NCI-H2107 (cell line): Measurements from ENCODE around the gene SMIM32.

Source experiments
- DNase-seq: peaks from one replicate; lab custom pipeline; 2025; lab: John Stamatoyannopoulos, UW

Gene SMIM32

DNA sequence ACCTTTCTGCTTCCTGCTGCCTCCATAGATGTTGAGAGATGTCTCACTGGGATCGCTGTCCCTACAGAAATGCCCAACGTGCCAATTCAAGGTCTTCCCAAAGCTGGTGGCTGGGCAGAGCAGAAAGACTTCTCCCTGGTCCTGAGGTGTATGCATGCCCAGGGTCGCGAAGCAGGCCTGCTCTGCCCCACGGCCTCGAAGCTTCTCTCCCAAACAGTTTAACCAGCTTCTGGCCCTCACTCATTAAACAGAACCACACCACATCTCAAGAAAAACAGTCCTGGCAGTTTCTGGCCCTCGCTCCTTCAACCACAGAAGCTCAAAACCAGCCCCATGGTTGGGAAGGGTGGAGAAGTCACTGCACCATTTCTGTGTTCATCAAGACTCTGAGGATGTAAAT is 14.7 kb upstream of the SMIM32 start:
- DNase-seq = no peak

DNA sequence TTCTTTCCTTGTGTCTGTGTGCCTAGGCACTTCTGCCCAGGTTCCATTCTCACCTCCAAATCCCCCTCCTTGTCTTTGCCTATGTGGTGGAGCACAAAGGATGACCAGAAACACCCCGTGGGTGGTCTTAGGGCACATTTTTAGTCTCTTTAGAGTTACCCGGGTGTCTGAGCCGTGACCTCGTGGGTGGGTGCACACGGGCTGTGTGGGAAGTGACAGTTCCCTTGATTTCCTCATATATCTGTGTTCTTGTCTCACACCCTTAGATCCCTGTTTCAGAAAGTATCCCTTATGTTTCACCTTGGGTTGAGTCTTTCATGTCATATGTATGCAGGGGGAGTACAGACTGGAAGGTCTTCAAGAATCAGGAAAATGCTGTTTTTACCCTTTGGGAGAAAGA is 13.4 kb upstream of the SMIM32 start:
- DNase-seq = no peak

DNA sequence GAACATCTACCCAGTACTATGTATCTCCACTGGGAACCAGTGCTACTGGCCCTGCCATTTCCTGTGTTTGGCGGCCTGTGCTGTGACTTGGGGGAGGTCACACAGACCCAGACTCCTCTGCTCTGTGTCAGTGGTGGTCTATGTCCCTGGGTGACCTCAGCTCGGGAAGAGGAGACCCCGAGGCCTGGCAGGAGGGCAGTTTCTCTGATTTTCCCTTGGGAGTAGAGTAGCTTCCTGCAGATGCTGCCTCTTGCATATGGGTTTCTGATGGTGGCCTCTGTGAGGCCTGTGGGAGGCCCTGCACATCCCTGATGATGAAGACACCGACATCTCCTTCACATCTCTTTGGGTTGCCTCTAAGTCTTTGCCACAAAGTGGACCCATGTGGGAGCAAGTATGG is 13.0 kb upstream of the SMIM32 start:
- DNase-seq = no peak

DNA sequence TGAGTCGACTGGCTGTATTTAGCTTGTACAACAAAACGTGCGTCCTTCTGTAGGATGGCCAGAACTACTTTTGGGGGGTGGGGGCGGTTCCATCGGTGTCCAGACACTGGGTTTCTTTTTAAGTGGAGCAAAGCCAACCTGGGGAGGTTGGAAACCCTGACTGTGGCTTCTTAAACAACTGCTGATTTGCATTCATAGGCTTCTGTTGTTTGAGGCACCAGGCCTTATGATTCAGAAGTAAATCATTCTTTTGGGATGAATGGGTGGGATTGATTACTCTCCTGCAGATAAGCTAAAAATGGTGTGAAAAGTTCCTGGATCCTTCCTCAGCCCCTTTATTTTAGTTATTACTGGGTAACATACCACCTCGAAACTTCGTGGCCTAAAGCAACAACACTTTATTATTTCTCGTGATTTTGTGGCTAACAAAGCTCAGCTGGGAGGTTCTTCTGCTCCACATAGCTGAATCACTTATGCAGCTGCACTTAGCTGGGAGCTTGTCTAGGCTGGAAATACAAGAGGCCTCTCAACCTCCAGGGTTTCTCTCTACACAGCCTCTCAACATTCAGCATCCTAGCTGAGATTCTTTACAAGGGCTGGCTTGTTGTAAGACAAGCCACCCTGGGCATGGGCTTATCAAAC is 12.2 kb upstream of the SMIM32 start:
- DNase-seq = no peak

DNA sequence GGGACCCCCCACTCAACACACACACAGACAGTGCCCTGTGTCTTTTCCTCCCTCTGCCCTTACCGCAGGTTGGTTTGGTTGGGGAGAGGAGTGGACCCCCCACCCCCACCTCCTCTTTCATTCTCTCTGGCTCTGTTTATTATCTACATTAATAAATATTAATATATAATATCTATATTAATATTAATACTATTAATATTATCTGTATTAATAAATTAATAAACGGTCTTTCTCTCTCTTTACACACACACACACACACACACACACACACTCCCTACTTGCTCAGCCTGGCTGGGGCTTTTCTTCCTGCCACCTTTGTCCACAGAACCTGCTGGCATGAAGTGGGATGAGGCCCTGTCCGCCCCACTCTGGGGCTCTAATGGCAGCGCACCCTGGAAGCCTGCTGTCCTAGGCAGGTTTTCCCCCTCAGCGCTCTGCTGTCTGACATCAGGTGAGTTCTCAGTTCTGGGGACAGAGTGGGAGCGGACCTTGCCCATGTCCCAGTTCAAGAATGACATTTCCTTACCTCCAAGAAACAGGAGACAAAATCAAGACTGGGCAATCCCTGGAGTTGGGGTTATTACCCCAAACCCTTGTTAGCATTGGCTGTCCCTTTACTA is 10.5 kb upstream of the SMIM32 start:
- no peak for DNase-seq

DNA sequence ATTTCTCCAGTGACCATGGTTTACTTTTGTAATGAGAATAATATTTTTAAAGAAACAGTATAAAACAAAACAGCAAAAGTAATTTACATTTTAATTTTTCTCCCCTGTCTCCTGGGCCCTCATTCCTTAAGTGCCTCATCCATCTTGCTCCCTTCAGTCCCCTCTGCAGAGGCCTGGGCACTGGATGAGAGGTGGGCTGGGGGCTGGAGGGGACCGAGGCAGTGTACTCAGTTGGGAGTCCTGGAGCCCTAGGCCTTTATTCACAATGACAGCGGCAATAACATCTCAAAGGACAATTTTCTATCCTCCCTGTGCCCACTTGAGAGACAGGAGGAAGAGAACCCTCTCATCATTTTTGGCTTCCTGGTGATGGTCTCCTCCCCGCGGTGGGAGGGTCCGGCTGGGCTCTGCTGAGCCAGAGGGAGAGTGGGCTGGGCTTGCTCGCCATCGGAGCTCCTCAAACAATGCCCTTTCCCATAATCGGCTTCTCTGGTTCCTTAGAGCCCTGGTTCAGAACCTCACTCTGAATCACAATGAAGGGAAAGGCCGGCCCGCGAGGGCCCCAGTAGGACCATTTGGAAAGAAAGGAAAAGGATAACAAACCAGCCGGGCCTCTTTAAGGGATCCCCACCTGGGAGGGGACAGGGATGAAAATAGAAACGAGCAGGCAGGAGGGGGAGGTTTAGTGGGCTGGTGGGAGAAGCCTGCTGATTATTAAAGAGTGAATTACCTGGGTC is 9.7 kb upstream of the SMIM32 start:
- no peak for DNase-seq

DNA sequence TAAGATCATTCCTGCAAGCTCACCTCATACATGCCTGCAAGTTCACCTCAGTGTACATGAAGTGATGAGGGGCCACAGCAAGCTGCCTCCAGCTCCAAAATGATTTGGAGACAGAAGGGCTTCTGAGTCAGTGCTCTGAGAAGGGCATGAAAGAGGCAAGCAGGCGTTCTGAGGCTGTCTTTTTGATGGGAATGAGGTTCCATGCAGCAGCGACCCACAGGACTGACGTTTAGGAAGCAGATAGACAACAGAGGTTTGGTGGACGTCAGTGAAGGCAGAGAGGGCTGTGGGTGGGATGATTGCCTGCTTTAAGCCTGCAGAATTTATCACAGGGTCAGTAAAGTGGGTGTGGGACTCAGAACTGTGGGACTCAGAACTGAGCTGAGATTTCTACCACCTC is 8.9 kb upstream of the SMIM32 start:
- DNase-seq = no peak

DNA sequence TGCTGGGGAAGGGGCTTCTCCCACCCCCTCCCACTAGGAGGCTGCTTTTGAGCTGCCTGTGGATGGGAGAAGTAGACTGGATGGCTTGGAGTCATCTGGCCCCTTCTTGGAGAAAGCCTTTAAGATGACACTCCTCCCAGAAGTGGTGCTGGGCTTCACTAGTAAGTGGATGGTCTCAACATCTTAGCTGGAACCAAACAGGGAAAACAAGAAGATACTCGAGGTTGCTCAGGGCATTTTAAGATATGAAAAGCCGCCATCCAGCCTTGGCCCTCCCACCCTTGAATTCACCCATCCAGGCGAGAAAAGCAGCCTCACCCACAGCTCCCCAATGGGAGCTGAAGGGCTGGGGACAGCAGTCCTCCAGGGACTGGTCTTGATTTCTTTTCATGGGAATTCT is 7.8 kb upstream of the SMIM32 start:
- DNase-seq = no peak

DNA sequence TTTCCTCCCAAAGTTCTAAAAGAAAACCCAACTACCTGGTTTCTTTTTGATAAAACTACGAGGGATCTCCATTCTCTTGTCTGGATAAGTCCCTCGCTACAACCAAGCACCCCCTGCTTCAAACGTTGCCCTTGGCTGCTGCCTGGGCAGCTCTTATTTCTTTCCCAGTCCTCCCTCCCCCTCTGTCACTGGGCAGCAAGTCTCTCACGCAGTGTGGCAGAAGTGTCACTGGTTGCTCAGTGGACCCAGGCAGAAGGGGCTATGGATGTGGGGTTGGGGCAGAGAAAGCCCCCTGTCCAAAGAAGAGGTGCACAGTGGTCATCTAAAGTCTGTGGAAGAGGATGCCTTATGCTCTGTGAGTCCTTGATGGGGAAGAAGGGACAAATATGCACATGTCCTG is 7.2 kb upstream of the SMIM32 start:
- DNase-seq = no peak

DNA sequence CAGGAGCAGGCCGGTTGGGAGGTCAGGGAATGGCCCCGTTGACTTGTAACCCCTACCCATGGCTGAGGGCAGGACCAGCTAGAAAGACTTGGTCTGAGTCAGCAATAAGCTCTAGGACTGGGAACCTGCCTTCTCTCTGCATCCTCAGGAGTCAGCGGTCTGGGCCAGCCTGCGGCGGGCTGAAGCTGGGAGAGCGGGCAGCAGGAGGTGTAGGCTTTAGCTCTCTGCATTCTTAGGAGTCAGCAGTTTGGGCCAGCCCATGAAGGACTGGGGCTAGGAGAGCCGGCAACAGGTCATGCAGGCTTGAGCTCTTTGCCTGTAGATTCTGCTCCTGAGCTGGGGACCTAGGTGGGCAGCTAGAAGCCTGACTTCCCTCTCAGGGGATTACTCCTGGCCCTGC is 6.4 kb upstream of the SMIM32 start:
- no peak for DNase-seq

DNA sequence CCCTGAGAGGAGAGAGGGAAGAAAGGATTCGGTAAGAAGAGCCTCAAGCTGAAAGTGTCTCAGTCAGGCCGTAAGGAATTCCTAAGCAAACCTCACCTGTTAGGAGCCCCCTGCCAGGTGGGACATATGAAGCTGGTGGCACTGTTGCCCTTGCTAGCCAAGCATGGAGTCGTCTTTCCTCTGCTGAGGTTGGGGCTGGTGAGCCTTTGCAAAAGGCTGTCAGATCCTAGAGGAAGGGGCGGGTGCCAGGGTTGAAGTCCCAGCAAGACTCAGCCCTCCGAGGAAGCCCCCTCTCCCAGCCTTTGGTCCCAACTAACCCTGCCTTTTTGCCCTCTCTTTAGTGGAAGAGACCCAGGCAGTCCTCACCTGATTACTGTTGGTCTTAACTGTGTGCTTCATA is 5.5 kb upstream of the SMIM32 start:
- no peak for DNase-seq

DNA sequence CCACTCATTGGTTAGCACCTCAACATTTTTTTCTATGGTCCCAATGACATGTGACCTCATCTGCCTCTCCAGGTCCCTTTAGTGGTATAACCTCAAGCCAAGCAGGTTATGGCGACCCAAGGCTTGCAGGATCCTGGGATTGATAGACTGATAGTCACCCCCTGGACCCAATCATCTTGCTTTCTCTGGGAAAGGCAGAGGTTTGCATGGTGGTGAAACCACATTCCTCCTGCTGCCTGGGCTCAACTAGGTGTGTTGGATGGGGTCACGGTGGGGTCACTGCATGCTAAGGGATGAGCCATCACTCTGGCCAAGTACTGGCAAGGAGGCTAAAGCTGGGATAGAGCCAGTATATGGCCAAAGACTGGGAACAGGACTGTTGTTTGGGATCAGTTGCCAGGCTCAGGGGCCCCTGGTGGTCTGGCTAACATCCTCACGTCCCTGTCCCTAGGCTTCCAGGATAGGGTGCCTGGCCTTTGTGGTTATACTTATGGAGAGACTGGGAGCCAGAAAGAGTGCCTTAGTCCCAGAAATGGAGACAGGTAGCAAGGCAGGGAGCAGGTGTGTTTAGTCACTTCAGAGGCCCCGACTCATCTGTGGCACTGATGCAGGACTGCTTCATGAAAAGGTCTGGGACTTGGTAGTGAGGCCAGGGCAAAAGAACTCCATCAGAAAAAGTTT is 4.6 kb upstream of the SMIM32 start:
- no peak for DNase-seq

DNA sequence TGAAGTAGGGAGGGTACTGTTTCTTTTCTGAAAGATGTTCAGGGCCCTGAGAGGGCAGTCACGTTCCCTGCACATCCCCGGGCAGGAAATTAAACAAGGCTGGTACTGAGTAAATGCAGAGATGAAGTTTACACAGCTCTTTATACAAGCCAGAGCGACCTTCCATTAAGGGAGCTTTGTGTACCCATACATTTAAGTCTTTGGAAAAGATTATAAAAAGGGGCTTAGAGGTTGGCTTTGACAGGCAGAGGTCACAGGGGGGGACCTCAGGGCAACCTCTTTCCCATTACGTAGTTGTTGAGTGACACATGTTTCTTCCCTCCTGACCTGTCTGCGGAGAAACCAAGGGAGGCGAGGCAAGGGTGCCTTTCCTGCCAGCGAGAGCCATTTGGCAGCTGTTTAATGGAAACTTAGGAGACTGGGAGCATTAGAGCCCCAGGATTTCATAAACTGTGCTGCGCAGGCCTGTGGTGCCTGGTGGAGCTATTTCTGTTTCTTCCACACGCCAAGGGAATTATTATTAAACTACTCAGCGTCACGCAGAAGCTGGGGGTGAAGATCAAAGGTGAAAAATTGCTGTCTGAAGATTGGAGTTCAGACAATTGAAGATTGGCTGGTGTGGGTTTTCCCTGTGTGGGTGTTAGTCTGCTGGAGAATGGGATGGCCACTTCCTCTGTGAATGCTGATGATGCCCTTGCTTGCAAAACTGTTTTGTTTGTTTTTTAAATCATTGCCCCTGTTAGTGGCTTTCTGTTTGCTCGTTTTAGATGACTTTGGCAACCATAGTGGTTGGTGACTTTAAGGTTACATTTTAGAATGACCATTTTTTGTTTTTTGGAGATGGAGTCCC is 3.2 kb upstream of the SMIM32 start:
- no peak for DNase-seq

DNA sequence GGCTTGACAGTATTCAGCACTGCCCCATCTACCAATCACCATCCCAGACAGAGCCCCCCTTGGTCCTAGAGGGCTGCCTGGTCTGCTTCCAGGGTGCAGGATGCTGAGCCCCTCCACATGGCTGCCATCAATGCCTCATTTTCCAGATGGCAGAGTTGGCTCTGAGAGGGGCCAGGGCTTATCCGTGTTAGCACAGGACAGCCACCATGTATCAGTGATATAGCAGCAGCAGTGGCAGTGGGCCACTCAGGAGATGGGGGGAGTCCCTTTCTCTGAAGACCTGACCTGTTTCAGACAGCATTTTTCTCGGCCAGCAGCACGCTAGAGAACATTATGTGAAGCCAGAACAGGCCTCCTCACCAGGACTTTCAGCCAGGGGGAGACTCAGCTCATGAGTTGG is 1.6 kb upstream of the SMIM32 start:
- DNase-seq = no peak

DNA sequence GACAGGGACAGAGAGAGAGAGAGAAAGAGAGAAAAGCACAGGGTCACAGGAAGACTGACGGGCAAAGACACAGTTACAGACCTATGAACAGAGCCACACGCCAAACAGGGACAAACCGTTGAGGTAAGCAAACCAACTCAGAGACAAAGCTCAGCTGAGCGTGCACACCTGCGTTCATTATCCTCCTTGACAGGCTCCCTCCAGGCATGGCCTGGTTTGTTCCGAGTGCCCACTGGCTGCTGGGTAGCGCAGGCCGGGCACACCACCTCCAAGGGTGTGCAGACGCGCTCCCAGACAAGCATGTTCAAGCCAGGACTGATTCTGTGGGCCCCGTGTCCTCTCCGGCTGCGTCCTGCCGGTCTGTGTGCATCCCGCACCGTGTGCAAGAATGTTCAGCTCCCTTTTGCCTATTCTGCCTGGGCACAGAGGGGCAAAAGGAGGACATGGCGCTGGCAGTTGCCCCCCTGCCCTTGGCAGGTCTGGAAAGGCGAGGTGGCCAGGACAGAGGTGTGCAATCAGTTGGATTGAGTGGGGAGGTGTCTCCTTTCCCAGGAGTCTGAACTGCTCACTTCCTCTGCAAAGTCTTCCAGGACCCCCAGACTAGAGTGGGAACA is 467 bp upstream of the SMIM32 start:
- DNase-seq = no peak

DNA sequence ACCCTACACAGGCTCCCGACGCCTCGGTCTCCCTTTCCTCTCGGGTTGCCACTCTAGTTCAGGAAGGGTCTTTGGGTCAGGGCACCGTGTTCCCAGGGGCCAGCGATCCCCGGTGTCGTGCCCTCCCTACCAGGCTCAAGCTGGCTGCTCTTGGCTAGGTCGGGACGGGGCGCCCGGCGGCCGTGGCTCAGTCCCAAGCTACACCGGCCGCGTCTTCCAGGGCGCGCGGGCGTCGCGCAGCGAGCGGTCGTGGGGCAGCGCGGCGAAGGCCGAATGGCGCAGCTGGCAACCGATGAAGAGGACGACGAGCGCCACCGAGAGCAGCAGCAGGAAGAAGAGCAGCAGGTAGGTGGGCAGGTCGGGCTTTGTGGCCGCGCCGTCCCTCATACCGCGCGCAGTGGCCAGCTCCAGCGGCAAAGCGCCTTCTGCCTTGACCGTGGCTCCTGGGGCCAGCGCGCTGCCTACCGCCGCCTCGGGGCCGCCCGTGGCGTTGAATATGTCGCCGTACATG is 892 bp downstream of the SMIM32 start:
- no peak for DNase-seq

DNA sequence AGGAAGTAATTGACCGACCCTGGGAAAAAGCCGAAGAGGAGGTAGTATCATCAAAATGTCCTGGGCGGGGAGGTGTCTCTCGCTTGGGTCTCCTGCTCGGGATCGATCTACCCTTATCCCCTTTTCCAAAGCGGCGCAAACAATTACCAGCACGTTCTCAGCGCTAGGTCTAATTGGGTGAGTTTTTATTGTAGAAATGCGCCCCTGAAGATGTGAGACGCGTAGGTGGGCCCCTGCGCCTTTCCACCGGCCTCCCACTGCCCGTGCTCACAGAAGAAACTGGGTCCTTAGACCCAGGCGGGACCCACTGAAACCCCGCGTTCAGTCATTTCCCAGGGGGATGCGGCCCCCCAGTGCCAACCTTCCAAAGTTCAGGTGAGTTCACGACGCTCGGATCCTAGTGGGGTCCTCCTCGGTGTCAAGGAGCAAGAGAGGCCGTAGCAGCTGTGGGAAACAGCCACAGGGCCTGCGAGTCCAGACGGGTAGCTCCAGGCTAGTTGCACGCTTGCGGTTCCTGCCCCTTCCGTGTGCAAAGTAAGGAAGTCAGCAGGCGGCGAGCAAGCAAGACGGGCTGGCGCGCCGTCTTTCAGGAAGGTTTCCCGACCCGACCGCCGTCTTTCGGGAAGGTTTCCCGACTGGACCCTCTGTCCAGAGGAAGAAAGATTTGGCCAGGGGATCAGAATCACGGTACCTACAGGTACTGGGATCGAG is 1.5 kb downstream of the SMIM32 start:
- DNase-seq = no peak

DNA sequence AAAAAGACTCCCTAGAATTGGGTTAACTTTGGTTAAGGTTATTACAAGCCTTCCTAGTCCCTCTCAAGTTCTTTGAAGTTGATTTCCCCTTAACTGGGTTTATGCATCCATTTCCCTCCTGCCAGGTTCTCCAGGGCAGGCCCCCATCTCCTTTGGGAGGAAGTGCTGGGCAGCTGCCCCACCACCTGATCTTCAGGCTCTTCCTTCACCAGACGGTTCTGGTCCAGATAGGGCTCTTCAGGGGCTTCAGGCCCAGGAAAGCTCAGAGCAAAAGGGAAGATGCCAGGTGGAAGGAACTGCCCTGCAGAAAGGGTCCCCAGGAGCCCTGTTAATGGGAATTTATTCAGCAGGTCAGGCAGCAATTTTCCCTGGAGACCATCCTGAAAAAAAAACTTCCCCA is 2.1 kb downstream of the SMIM32 start:
- no peak for DNase-seq

DNA sequence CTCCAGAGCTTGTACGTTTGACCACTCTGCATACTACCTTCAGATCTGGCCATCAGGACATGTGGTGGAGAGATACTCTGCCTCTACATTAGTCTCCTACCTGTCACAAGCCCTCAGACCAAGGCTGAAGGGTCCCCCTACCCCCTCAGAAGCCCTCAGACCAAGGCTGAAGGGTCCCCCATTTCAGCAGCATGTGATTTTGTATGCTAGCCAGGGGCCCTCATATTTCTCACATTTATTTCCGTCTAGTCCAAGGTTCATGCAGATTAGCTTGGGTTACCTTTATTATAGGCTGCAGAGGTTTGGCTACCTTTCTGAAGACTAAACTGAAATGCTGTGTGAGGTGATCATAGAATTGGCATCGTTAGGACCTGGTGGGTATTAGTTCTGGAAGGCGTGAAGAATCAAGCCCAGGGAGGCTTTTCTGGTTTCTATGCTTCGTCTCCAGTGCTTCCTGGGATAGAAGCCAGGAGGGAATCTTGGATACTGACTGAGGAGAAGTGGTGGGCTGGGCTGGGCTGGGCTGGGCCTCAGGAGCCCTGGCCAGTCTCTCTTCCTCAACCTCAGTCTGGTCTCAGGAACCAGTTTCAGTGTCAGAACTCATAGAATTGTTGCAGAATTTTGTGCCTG is 2.8 kb downstream of the SMIM32 start:
- DNase-seq = no peak

DNA sequence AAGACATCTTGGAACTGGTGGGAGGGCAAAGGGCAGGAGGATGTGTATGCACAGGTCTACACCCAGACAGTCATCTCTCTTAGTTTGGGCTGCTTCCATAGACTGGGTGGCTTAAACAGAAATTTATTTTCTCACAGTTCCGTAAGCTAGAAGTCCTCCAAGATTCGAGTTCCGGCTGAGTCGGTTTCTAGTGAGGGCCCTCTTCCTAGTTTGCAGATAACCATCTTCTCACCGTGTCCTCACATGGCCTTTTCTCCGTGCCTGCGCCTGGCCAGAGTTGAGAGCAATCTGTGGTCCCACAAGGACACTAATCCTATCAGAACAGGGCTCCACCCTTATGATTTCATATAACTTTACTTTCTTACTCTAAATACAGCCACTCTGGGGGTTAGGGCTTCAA is 4.1 kb downstream of the SMIM32 start:
- no peak for DNase-seq
